Prostate gland (tissue), 2 donors: Measurements from ENCODE around the gene PAK1.

Experiments used
- CTCF ChIP-seq, 4 experiments: fragments of 200-600 bp in 2 of 4; fragments of 450-650 bp in 2 of 4; sonication (generic) in 2 of 4; IDR thresholded peaks; 1 replicate in 3 of 4; 2 replicates in 1 of 4; pipeline ENCODE4 v1.5.1; 2016 to 2019; ENCODE audit warnings: antibody characterized with exemption in 4 of 4, mild to moderate bottlenecking in 2 of 4, moderate library complexity in 2 of 4
- POLR2A ChIP-seq: fragments of 450-650 bp; IDR thresholded peaks from one replicate; pipeline ENCODE4 v1.6.1; 2016; ENCODE audit warnings: antibody characterized with exemption, mild to moderate bottlenecking

DNA sequence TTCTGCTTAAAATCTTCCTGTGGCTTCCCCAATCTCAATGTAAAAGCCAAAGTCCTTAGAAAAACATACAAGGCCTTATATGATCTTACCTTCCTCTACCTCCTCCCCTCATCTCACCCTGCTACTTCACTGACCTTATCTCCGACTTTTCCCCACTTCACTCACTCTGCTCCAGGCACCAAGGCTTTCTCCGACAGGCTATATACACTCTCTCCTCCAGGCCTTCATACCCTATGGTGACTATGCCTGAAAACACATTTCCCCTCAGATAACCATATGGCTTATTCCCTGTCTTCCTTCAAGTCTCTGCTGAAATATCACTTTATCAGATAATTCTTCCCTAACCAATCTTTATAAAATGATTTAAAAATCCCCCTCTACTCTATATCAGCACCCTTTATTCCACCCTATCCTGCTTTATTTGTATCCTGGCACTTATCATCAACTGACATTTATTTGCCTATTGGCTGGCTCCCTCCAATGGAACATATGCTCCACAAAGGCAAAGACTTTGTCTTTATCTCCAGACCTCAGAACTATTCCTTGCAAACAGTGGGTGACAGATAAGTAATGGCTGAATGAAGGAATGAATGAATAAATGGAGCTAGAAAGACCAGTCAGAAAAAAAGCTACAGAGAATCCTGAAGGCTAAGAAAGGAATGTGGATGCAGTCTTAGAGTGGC, 52.7 kb downstream of the PAK1 start:
- TF ChIP-seq CTCF (IDR thresholded peaks at IDR 0.05) = no peak
- no peak for TF ChIP-seq POLR2A
